NCI-H82 (cell line): Measurements from ENCODE around the gene EFNB2.
A peak's percentile ranks its signal among the peaks of the same experiment; 100 is the strongest.

Experiments used
- DNase-seq: peaks from one replicate; lab custom pipeline; 2025; lab: John Stamatoyannopoulos, UW

EFNB2 gene

DNA sequence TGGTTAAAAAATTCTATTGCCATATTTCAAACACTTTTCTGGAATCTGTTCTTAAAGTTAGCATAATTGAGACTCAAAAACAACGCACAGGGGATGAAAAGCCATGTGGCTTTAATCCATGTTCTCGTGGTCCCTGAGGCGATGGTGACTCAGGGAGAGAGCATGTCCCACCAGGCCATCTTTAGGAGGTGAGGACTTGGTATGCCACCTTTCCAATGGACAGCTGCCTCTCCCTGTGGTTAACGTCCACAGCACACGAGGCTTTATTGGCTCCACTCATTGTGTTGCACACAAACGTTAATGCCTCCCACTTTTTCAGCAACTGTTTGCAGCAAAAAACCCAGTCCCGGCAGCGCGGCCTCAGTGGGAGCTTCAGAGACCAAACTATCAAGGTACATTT is 51.4 kb downstream of the EFNB2 start:
- no peak for DNase-seq

DNA sequence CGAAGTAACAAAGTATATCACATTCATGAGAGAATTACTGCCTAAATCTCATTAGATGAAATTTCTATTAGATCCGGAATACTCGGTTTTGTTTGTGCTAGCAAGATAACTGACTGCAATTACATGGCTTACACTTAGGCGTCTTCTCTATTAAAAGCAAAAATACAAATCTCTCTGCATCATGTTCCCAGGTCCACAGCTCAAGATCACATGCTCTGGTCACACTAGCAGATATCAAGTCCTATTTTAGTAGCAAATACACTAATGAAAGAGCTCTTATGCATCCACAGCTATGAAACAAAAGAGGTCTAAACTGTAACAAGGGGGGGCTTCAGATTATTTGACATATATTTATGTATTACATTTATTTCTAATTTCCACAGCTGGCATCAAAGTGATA is 53.5 kb downstream of the EFNB2 start:
- DNase-seq: no peak

DNA sequence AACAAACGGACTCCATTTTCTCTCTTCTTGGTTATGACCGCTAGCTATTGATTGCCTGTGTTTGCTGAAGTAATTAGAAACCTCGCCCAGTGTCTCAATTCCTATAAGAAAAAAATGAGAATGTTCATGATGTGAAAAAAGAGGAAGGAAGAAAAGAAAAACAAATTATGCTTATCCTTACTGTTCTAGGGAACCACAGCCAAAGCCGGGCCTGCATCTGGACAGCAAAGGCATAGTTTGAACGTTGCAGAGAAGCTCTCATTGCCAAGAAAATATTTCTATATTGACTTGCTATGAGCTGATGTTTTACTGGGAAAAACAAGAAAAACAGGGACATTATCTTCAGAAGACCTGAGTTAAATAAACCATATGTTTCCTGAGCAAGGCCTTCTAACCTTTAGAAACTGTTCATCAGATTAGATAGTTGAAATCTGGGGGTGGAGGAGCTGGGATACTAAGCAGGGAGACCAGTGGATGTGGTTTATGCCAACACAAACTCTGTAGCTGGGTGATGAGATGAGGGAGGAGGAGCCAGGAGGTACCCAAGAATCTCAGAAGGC is 55.0 kb downstream of the EFNB2 start:
- no peak for DNase-seq

DNA sequence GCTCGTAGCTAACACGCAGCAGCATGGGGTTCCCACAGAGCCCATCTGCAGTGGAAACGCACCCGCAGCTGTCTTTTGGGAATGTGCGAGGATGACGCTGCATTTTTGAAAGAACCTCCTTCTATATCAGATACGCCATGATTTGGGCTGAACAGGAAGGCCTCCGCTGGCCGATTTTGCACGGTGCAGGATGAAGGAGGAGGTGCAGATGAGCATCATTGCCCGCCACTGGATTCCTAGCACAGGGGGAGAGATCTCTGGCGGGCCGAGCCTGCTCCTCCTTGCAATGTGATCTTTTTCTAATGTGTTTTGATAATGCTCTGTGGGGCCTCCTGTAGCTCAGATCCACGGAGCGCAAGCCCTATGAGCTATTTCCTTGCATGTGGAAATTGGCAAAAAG is 55.5 kb downstream of the EFNB2 start:
- no peak for DNase-seq

DNA sequence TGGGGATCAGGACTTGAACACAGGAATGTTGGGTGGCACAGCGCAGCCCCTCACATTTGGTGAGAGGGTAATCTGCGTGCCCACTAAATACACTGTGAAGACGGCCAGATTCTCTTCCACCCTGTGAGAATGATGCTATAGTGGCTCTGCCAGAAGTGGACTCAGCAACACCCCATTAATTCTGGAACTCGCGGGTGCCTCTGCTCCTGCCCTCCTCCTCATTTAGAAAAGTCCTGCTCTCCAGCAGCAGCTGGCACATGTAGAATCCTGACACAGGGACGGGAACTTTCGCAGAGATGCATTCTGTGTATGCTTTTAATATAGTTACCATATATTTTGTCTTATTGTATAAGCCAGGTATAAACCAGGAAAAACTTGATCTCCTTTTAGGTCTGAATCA is 57.3 kb downstream of the EFNB2 start:
- no peak for DNase-seq

DNA sequence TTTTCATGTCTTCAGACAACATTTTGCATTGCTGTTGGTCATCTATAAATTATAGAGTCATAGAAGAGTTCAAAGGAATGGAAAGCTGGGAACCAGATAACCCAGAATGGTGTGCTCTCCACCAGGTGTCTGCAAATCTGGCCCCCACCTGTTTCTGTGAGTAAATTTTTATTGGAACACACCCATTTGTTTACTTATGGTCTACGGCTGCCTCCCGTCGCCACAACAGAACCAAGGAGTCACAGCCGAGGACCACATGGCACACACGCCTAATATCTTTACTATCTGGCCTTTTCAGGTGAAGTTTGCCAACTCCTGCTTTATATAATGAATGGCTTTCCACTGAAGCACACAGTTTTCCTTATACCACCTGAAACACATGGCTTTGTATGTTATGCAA is 58.2 kb downstream of the EFNB2 start:
- DNase-seq: no peak

DNA sequence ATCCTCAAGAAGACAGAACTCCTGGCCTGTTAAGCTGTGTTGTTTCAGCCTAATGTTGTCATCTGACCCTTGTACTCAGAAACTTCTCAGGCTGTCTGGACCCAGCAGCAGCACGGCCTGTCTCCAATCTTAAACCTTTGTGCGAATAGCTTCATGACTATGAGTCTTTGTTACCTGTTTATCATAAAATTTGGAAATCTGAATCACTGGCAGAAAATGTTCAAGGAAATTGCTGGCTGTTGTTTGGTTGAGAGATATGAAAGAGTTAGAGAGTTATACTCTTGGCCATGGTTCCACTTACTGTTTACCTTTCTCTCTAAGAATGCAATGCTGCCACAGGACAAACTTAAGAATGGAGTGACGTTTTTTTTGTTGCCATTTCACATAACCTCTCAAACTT is 59.6 kb downstream of the EFNB2 start:
- no peak for DNase-seq

DNA sequence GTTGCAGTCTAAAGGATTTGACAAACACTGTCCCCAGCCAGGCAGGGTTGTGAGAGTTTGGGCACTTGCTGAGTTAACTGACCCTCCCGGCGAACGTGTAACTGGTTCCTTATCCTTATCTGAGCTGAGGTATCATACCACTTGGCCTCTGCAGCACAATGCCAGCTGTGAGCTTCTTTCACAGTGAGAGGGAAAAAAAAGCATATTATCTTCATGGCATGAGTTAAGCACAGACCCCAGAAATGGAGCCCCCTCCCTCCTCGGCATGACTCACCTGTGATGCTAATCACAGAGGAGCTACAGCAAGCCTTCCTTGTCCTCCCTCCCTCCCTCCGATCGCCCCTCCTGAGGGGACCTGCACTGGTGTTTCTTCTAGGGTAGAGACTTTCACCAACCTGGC is 60.5 kb downstream of the EFNB2 start:
- no peak for DNase-seq

DNA sequence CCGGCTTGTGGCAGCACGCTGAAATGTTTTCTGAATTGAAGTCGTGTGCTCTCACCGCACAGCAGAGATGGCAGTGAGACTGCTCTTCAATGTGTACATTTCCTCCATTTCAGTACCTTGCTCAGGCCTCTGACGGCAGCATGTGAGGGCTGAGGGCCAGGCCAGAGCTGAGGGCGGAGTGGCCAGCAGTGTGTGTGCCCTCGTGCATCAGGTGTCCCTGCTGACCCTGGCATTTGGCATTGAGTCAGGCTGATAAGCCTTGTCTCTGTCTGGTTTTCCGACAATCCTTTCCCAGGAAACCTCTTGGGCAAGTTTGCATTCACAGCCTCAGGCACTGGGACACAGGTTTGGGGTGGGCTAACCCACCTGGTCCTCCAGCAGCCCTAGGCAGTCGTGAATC is 62.3 kb downstream of the EFNB2 start:
- no peak for DNase-seq

DNA sequence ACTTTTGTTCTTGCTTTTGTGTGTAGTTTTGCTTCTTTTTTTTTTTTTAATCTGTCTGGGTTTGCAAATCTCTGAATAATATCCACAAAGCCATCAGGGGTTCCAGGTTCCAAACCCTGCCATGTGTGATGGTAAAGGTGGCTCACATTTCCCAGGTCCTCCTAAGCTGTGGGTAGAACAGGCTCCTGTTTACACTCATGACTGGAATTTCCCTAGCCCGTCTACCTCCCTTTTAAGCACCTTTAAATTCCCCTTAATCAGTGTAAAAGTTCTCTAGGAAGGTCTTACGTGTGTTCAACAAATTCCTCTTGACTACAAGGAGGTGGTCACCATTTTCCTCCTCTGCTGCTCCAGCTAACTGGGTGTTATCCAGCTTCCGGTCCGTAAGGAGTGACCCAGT is 62.8 kb downstream of the EFNB2 start:
- DNase-seq: no peak

DNA sequence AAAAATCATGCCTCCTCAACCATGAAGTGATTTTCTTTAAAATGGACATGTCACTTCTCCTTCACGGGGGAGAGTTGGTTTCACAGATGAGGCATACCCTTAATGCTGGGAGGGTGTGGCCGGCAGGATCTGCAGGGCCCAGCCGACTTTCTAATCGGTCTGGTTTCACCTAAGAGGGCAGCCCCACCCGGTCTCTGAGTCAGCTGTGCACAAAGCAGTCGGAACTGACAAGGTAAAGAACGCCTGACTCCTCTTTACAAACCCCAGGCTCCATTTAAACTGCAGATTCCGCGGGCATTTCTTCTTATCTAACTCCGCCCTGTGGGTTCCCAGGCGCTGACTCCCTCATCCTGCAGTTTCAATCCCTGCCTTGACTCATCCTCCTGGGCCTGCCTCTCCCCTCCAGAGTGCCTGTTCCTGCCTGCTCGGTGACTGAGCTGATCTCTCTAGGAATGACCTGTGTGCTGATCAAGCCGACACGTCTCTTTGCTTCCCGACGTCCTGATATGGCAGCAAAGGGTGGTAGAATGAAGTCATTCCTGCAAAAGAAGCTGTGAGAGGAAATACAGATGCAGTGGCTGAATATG is 63.4 kb downstream of the EFNB2 start:
- peak; percentile 21 for DNase-seq

DNA sequence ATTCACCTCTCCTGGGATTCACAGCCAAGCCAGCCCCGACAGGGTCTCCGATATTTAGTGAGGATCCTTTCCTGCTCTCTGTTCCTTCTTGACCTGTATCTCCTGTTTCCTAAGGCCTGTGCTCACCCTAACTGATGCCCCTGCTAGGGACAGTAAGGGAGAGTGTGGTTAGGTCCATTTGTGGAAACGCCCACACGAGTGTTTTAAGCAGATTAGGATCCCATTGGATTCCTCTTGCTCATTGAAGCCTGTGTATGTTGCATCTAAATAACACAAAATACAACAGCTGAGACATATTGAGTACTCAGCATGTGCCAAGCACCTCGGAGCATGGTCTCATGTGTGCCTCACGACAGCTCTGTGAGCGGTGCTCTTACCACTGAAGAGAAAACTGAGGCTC is 64.9 kb downstream of the EFNB2 start:
- DNase-seq: no peak

DNA sequence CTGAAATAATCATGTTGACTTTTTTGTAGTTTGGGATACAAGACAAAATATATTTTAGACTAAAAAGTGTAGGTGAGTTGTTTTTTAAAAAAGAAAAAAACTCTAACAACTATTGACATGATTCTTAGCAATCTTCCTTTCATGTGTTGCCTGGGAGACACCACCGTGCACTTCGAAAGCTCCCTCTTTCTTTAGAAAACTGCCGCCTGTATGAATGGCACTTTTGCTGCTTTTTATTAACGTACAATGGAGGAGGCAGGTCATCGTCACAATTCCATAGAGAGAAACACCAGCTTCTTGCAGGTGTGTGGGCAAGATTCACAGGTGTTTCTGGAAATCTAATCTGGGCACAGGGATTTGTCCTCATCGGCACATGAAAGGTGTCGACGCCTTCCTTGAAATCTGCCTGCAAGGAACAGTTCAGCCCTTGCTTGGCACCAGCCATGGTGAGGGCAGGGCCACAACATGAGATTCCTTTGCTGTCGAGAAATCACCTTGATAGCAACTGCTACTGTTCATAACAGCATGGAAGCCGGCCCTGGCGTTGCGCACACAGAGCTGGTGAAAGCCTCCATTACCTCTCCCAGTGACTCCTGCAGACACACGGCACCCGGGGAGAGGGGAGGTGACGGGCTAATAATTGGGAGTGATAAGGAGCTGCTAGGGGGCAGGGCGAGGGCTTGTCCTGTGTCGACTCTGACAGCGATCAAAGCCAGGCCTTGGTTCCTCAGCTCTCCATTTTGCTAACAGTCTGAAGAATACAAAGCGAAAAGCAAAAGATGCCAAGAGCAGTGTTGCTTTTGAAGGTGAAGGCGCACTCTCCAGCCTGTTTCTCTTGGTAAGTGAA is 66.5 kb downstream of the EFNB2 start:
- no peak for DNase-seq

DNA sequence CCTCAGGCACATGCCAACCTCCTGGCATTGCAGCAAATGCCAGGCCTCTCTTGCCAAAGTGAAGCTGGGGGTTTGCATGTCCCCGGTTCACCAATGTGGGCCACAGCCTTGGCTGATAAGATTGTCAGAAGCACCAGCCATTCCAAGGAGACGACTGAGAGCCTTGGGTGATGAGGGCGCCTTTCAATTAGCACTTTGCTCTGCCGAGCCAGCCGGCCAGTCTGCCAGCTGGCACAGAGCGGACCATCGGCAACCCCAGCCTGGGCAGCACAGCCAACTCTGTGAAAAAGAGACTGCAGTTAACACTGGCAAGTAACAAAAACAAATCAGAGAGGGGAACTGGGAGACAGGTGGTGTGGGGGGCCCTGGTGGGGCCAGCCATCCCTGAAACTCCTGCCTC is 67.3 kb downstream of the EFNB2 start:
- DNase-seq: no peak

DNA sequence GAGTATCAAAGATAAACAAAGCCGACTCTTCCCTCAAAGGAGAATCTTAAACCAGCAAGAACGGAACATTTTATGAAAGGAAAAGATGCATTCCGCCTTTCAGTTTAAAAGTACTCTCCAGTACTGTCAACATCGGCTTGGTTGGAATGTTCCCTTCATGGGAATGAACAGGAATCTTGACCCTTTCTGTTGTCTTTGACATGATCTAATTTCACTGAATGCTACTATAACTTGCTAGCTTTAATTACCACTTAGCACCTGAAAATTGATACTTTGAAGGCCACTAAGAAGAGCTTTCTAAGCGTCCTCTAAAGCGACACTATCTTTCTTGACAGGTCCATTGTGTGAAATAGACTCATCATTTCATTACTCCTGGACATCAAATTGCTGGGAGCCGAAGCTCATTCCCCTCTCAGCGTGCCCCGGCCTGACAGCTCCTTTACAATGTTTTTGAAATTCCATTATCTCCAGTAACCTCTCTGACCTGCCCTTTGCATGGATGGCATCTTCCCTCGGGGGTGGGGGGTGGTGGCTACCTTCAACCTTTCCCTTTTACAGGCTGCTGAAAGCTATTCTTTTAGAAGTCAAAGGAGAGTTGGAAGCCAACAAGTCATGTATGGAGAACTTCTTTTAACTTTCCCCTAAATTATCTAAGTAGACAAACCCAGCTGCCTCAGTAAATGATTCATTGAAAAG is 67.9 kb downstream of the EFNB2 start:
- no peak for DNase-seq

DNA sequence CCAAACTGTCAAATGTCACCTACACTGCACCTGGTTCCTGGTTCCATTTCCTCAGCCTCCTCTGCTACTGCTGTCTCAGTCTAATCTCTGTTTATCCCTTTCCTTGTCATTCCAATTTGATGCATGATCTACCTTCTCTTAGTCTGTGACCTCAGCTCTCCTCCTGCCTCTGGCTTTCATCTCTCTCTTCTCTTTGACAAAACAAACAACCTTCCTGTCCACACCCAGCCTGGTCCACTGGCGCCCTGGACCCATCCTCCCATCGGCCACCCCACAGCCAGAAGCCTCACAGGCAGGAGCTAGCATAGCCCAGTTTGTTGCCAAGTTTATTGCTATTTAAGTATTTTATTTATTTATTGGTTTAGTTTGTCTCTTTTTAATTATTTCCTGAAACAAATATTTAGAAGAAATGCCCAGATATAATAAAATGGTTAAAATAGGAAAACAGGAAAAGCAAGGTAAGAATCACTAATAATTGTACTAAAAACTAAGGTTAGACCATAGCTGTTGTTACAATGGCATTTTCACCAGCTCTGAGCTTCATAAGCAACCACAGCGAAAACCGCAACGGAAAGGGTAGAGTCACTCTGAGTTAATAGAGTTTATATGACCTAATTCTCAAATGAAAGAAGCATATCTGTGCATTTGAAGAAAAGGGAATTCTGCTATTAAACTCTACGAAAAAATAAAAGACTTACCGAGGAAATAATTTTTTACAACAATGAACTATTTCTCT is 68.6 kb downstream of the EFNB2 start:
- peak; percentile 46 for DNase-seq

DNA sequence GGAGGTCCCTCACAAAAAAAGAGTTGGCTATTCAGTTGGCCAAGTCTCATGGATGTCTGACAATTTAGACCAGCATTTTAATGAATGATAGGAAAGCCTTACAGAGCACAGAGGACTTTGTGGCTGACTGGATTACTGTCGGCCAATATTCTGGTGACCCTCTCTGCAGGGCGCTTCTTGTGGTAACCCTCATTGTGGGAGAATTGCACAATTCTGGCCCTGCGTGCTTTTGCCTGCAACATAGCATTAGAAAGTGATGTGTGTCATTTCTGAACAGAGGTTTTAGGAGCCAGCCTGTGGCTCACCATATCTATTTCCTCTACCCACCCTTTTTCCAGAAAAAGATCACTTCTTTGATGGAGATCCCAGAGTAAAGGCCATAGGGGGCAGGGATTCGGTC is 71.4 kb downstream of the EFNB2 start:
- DNase-seq: no peak

DNA sequence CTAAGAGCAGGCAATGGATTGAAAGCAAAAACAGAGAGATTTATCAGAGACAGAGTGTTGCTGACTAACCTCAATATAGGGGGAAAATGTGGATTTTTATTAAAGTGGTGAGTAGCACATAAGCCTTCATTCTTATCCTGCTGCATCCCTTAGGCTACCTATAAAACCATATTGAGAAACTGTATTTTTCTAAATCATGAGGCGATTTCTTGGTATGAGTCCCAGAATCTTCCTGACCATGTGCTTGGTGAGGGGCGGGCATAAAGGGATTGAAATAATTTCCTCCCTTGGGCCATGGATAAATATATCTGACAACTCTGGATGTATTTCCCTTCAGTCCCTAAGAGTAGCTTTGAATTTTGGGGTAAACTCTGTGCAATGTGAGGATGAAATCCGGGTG is 72.8 kb downstream of the EFNB2 start:
- no peak for DNase-seq

DNA sequence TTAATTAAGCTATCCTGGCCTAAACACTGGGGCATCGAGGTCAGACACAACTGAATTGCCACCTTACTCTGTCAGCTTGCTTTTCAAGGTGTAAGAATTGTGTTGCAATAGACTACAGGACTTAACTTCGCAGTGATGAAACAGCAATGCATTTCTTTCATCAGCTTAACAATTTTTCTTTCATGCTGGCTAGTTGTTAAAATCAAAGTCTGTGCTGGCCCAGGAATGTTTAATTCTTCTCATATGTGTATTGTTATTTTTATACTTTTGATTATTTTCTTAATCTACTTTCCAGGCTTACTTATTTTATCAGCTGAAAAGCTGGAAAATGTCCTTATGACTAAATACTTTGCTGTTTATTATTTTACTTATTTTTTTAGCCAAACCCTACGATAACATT is 79.7 kb downstream of the EFNB2 start:
- DNase-seq: no peak

DNA sequence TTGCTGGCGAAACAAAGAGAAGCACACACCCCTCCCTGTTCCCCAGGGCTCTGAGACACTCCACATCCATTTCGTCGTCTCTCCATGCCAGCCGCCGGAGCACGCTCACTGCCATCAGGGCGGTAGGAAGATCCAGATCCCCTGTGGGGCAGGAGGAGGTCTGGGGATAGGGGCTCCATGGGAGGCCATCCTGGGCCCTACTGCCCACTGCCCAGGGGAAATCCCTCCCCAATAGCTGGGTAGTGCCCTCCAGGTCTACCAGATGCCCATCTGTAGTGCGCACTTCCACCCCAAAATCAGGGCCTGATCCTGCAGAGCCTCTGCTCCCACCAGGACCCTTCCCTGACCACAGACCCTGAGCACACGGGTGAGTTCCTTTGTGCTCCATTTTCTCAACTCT is 80.3 kb downstream of the EFNB2 start:
- no peak for DNase-seq

DNA sequence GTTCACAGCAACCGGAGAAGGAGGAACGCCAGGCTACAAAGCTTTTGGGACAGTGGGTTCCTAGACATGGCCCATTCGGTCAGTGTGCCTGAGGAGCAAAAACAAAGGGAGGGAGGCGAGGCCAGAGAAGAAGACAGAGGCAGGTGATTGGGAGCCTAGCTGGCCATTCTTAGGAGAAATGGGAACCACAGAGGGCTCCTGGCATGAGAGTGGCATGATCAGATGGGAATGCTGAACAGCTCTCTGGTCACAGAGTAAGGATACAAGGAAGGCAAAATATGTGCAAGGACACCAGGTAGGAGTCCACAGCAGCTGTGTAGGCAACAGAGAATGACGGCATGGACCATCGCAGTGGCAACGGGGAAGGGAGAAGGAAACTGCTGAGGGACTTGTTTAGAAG is 82.4 kb downstream of the EFNB2 start:
- no peak for DNase-seq

DNA sequence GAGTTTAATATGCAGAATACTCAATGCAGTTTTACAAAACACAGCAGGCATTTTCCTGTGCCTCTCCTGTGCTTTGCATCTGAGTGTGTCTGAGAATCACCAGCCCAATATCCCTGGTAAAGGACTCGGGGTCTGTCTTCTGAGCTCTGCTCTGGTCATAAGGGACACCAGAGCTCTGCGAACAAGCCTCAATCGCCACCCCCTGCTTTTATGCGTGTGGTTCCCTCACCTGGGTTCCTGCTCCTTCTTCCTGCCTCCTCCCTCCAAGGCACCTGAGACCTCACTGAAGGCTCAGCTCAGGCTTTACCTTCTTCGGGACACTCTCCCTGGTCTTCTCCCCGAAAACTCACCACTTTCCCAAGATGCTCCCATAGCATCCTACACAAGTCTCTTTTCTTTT is 84.5 kb downstream of the EFNB2 start:
- no peak for DNase-seq
